HG02571 (cell line): Measurements from ENCODE around the gene KCTD17.

Experiments
- ATAC-seq: cut with Tn5 transposase; IDR thresholded peaks from one replicate; pipeline ENCODE4 v1.9.1; 2021; ENCODE audit warnings: mild to moderate bottlenecking, moderate library complexity; ENCODE audit not compliant: unreplicated experiment

KCTD17 gene

DNA sequence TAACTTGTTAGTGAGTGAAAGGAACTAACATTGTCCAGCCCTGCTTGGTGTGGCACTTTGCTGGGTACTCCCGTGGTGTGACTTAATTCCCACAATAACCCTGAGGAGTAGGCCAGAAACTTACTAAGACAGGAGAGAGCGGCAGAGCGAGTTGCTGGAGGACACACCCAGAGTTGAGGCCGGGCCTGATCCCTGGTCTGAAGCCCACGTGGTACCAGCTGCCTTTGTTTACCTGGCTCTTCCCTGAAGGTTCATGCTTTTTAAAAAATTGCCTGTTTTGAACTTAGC, 31.4 kb upstream of the KCTD17 start:
- ATAC-seq, result no peak

DNA sequence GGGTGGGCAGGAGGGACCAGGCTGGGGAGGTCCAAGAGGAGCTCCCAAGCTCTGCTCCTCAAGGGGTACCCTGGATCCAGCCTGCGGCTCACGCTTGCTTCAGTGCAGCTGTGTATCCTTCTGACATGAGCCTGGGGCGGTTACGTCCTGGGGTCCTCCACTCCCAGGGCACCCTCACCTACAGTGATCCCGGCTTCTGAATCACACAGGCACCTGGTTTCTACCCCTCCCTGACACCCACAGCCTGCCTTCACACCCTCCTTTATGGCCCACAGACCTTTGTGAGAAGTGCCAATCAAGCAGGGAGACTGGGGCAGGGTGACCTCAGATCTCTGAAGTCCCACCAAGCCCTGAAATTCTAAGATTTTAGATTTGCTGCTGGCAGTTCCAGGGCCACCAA, 30.5 kb upstream of the KCTD17 start:
- no peak for ATAC-seq

DNA sequence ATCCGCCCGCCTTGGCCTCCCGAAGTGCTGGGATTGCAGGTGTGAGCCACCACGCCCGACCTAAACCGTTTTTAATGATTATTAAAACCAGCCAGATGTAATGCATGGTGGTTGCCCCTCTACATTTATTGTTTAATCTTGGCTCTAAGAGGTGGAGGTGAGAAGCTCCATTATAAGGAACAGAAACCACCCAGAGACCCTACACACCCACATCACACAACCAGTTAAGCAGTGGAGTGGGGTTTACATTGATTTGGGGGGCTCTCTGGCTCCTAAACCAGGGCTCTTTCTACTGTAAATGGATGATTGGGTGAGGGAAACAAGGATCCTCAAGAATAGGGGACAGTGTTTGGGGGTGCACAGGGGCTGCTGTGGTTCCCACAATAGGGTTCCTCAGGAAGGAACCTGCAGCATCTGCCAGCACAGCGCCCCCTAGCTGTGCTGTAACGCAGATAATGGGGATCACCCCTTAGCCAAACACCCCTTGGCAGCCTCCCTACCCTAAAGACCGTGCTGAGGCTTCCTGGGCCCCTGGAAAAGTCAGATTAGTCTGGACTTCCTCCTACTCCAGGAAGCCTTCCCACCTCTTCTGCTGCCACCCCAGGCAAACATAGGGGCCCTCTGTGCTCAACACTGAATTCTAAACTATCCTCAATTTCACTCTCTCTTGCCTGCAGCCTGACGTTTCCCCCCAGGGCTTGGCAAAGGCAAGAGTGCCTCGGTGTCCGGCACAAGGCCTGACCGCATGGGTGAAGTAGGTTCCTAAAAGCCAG, 29.6 kb upstream of the KCTD17 start:
- ATAC-seq, result no peak

DNA sequence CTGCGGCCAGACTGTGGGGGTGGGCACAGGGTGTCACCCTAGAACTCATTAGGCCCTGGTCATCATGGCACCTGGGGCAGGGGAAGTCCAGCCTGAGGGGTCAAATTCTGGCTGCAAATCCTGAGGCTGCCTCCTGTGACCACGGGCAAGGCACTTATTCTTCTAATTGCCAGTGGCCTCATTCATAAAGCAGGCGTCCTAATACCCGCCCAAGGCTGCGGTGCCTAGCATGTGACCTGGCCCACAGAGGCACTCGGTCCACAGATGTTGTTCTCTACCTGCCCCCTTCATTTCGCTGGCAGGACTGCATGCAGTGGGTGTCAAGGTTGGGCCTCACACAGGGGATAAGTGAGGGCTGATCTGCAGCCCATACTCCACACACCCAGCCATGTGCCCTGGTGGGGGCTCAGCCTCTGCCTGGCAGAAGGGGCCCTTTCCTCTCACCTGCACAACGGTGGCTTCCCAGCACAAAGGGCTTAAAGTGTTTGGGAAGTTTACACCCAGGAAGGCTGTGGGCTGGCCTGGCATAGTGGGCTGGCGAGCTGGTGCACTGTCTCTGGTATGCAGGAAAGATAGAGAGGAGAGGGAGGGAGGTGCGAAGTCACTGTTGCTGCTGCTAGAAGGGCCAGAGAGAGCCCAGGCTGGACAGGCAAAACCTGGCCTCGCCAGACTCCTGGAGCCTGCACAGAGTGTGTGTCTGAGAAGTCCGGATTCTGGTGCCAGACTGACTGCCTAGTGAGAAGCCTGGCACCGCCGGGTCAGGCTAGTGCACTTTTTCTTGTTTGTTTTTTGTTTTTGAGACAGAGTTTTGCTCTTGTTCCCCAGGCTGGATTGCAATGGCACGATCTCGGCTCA, 28.8 kb upstream of the KCTD17 start:
- ATAC-seq, result no peak

DNA sequence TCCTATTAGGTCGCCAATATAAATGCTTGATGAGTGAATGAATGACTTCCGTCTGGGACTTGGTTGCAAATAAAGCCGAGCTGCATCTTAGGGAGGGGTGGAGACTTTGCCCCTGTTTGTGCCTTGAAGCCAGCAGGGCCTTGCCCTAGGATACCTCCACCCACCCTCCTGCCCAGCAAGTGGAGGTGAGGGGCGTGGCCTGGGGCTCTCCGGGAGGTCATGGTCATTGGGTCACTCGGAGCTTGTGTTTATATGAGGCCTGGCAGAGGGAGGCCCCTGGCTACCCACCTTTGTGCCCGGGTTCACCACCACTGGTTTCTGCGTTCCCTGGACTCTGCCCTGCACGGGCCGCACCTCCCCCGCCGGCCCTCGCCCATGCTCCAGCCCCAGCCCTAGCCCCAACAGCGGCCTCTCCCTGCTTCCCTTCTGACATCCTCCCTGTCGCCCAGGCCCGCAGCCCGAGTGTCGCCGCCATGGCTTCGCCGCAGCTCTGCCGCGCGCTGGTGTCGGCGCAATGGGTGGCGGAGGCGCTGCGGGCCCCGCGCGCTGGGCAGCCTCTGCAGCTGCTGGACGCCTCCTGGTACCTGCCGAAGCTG, 27.7 kb upstream of the KCTD17 start:
- no peak for ATAC-seq

DNA sequence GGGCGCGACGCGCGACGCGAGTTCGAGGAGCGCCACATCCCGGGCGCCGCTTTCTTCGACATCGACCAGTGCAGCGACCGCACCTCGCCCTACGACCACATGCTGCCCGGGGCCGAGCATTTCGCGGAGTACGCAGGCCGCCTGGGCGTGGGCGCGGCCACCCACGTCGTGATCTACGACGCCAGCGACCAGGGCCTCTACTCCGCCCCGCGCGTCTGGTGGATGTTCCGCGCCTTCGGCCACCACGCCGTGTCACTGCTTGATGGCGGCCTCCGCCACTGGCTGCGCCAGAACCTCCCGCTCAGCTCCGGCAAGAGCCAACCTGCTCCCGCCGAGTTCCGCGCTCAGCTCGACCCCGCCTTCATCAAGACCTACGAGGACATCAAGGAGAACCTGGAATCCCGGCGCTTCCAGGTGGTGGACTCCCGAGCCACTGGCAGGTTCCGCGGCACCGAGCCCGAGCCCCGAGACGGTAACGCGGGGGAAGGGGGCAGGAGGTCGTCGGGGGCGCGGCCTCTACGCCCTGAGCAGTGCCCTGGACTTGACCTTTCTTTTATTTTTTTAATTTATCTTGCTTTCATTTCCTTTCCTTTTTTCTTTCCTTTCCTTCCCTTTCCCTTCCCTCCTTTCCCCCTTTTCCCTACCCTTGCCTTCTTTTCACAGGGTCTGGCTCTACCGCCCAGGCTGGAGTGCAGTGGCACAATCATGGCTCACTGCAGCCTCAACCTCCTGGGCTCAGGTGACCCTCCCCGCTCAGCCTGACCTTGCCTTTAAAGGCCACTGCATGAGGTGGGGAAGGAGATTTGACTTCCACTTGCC, 27.0 kb upstream of the KCTD17 start:
- no peak for ATAC-seq

DNA sequence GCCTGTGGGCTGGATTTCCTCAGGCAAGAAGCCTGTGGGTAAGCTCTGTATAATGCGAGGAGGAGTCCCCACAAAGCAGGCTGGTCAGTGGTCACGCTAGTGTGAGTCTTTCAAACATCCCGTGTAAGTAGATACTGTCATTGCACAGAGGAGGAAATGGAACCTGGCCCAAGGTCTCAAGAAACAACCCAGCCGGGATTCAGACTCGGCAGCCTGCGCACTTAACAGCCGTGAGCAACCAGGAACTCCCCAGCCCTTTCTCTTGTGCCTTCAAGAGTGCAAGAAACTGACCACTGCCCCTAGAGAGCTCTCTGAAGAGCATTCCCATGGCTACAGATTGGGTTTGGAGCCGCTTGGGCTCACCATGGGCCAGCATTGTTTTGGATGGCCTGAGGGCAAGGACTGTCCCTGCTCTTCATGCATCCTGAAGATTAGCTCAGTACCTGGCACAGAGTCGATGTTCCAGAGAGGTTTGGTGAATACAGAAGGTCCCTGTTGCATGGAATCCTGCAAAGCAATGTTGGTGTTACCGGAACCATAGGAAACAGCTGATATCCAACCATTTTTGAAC, 26.0 kb upstream of the KCTD17 start:
- ATAC-seq, result no peak

DNA sequence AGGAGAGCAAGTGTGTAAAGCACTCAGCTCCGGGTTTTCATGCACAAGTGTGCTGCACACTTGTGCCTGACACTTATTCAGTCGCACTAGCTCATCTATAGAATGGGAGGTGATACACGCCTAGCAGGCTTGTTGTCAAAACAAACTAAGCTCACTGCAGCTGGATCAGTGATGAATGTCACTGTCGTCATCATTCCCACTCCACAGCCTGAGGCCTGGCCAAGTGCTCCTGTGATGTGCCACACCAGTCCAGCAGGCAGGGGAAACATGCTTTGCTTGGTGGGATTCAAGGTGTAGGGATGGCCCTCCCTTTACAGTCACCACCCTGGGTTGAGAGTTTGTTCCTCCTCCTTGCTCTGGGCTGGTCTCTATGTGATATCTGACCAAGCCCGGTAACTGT, 25.2 kb upstream of the KCTD17 start:
- no peak for ATAC-seq

DNA sequence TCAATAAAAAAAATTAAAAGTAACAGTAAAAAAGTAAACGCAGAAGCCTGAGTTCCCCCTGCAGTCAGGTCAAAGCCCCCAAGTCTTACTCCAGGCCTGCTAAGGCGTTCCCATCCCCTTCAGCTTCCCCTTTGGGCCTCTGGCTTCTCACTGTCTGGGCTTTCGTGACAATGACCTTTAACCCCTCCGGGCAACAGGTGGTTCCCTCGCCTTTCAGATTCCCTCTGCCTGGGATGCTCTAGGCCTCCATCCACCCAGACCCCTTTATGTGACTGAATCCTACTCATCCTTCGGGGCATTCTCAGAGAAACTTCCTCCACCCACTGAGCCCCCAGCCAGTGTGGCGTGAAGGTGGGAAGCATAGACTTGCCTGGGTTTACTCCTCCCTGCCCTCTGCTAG, 24.0 kb upstream of the KCTD17 start:
- ATAC-seq, result no peak

DNA sequence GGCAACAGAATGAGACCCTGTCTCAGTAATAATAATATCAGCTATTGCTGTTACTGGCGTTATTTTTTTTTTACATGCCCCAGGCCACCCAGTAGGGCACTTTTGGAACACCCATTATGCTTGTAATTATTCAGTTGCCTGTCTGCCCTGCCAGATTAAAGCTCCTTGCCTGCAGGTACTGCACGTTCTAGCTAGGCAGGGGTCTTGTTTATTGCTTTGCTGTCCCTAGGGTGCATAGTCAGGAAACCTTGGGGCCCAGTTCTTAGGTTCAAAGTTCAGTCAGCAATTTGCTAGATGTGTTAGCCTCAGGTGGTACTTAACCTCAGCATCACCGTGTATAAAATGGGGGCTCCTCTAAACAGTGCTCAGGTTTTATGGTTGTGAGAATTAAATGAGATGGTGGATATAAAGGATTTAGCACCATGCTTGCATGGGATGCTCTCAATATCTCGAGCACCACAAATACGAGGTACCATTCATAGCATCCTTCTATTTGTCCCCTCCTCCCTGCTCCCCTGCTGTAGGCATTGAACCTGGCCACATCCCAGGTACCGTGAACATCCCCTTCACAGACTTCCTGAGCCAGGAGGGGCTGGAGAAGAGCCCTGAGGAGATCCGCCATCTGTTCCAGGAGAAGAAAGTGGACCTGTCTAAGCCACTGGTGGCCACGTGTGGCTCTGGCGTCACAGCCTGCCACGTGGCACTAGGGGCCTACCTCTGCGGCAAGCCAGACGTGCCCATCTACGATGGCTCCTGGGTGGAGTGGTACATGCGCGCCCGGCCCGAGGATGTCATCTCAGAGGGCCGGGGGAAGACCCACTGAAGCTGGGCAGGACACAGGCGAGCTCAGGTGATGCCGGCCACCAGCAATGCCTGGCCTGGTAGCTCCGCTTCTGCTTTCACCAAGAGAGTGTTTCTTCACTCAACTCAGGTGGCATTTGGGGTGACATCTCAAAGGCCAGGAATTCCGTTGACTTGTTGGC, 22.6 kb upstream of the KCTD17 start:
- no peak for ATAC-seq

DNA sequence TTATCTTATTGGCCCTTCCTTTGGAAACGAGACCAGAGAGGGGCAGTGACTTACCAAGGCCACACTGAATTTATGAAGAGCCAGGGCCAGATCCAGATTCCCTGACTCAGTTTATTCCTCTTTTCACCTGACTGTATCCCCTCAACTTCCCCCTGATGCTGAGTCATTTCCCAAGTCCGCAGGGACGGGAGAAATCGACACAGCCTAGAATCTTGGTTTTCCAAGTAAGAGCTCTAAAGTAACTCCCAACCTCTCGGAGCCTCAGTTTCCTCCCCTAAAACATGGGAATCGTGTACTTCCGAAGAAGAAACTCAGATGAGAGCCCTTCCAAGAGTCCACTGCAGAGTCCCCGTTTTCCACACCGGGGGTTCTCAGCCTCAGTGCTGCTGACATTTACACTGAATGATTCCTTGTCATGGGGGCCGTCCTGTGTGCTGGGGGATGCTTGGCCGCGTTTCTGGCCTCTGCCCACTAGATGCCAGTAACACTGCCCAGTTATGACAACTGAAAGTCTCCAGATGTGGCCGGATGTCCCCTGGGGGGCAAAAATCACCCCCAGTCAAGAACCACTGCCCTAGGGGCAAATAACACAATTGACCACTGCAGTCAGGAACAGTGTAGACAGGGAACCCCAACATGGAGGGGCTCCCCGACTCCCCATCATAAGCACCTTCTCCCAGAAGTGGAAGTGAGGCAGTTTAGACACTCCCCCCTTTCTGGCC, 20.8 kb upstream of the KCTD17 start:
- ATAC-seq, result no peak

DNA sequence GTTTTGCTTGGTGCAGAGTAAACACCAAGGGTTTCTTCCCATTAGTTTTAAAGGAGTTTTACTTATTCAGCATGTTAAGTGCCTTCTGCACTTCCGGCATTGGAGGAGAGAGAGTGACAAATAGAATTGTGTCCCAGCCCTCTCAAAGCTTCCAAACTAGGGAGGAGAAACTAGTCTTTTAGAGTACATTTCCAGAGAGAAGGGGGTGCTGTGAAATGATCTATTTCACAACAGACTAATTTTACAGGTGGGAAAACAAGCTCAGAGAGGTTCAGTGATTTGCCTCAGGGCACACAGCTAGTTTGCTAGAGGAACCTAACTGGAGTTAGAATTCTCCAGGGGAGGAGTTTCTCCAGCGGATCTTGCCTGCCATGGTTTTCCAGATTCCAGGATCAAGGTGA, 19.4 kb upstream of the KCTD17 start:
- no peak for ATAC-seq

DNA sequence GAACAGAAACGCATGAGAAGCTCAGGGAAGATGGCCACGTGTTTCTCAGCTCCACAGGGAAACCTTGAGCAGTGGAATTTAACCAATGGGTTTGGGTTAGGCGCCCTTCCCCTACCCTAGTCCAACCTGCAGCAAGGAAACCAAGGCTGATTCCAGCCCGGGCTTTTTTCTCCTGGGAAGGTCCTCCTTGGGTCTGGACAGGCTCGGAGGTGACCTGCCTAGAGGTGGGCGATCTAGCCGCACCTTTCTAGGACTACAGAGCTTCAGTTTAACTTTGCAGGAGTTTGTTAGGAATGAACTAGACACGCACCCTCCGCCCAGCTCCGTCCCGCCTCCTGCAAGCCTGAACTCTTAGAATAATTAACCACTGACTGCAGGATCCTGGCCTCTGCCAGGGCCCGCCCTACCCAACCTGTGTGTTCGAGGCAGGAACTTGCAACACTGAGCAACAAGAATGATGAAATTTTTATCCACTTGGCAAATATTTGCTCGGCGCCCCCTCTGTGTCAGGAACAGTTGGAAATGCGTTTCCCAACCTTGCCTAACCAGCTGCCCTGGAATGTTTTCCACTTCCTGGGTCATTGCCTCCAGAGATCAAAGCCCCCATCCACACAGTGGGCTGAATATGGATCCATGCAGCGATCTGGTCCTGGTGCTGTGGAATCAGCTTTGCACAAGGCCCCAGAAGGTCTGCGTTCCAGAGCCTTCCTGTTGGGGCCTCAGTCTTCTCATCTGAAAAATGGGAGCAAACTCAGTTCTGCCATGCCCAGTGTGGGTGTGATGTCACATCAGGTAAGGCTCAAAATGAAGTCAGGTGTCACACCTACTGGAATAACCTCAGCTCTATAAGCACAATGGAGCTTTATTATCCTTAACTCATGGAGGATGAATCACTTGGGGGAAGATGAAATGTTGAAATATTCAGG, 18.7 kb upstream of the KCTD17 start:
- no peak for ATAC-seq

DNA sequence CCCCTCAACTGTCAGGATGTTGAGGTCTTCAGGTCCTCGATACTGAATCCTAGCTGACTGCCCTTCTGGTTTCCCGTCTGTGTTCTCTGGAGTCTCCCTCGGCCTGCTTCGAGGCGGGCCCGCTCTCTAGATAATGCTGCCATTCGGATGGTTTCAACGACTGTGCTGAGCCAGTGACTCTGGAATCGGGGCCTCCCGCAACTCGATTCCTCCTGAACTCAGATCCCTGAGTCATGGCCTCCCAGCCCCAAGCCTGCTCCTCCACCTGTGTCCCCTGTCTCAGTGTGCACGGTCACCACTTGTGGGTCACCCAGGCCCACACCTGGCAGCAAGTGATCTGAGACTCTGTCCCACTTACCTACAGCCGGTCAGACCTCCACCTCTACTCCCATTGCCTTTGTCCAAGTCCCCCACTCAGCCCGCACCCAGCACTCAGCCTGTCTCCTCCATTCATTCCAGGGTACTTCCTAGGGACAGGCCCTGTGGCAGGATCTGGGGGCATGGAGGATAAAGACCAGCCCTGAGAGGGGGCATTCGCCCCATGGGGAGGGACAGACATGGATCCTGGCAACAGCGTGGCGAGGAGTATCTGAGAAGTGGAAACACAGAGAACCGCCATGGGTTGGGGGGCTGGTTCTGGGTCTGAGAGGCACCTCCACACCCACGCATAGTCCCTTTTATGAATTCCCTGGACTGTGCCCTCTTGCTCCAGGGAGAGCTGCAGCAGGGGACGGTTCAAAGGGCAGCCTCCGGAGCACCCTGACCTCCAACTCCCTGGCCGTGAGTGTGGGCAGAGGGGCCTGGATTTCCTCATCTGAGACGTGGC, 17.7 kb upstream of the KCTD17 start:
- ATAC-seq, result no peak

DNA sequence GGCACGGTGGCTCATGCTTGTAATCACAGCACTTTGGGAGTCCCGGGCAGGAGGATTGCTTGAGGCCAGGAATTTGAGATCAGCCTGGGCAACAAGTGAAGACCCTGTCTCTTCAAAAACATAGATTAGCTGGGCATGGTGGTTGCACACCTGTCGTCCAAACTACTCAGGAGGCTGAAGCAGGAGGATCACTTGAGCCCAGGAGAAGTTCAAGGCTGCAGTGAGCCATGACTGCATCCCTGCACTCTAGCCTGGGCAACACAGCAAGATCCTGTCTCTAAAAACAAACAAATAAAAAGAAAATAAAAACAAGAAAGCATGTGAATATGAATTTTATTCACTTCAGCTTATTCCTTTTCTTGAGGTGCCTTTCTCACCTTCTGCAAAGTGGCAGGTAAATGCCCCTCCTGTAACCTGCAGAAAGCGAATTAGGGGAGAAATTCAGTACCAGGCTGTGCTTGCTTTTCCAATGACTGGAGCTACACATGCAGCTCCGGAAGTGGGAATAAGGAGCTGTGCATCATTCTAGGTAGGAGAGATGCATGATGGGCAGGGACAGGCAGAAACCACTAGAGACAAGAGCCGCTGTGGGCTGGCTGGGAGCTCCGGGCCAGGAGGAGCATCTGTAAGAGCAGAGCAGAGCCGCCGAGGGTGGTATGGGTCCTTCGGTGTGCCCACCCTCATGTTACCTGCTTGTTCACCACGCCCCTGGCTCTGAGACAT, 14.7 kb upstream of the KCTD17 start:
- no peak for ATAC-seq

DNA sequence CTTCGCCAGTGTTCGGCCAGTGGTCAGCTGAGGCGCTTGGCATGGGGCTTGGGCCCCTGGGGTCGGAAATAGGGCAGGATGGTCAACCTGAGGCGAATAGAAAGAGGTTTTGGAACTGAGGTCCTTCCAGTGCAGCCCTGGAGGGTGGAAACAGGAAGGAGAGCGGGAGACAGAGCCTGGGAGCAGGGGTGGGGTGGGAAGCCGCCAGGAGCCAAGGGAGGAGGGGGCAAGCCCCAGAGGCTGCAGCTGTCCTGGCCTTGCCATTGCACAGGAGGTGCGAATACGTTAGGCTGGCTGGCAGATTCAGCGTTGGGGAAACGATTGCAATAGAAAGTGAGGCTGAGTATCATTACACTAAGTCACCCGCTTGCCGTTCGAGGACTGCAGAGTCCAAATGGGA, 13.9 kb upstream of the KCTD17 start:
- ATAC-seq, result no peak

DNA sequence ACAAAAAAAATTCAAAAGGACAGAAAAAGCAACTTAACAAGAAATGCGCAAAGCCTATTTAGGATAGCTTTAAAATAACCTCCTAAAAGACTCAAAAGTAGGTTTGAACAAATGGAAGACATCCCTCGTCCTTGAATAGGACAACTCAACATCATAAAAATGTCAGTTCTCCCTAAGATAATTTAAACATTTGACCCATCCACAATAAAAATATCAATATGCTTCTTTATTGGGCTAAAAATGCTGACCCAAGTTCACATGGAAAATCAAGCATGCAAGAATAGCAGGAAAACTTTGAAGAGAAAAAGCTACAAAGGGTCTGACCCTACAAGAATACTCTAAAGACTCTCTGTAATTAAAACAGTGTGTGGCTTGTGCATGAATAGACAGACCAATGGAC, 12.1 kb upstream of the KCTD17 start:
- ATAC-seq, result no peak
